Occipital lobe (tissue), 2 donors: Measurements from ENCODE around the gene ADD1. TPM values are rescaled to one million over a fixed set of nuclear protein-coding genes. Genes with fewer than 3 reads are reported as not detected.

Source experiments
- DNase-seq: peaks from one replicate; lab custom pipeline; 2025; lab: John Stamatoyannopoulos, UW
- total RNA-seq: library from RNA; depleted of rRNA; stranded (reverse); fragments of >200 nt; gene quantifications from one replicate; pipeline ENCODE4 v1.2.3, GENCODE V29; 2014

Gene ADD1
- total RNA-seq, 1 donor from 2014 or later: 166 TPM

DNA sequence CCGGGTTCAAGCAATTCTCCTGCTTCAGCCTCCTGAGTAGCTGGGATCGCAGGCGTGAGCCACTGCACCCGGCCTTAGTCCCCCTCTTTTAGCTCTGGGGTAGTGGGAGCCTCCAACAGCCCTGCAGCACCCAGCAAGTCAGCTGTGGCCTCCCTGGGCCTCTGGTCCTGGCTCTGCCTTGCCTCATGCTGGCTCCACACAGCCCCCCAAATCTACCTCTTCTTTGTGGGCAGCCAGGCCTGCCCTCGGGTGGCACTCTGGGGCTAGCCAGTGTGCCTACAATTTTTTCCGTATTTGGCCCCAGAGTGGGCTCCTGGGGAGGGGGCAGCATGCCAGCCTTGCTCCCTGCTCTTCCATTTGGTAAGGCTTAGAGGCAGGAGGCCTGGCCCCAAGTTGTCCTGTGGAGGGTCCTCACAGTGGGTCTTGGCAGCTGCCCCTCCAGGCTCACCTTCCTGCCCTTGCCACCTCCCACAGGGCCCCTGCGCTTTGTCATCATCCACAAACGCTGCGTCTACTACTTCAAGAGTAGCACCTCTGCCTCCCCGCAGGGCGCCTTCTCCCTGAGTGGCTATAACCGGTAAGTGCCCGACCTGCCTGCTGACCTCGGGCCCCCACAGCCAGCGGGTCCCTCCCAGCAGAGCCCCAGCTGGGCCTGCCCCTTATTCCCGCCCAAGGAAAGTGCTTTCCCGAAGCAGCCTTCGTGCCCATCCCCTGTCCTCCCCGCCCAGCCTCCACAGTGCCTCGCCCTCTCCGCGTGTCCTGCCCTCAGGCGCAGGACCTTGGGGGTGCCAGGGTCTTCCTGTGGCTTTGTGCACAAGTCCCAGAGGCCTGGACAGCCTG, 21.0 kb upstream of the ADD1 start:
- DNase-seq: no peak

DNA sequence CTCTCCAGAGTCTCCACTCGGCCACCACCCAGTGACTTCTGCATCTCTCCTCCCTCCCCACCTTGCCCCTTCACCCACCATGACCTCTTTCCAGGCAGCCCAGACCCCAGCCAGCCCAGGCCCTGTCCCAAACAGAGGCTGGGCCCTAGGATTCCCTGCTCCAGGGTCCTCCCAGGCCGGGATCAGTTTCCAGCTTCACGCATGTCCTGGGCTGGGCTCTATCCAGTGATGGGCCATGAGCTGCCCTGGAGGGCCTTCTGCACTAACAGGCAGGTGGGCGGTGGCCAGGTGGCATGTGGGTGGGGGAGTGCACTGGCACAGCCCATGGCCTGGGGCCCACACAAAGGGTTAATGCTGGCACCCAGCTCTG, 20.4 kb upstream of the ADD1 start:
- no peak for DNase-seq

DNA sequence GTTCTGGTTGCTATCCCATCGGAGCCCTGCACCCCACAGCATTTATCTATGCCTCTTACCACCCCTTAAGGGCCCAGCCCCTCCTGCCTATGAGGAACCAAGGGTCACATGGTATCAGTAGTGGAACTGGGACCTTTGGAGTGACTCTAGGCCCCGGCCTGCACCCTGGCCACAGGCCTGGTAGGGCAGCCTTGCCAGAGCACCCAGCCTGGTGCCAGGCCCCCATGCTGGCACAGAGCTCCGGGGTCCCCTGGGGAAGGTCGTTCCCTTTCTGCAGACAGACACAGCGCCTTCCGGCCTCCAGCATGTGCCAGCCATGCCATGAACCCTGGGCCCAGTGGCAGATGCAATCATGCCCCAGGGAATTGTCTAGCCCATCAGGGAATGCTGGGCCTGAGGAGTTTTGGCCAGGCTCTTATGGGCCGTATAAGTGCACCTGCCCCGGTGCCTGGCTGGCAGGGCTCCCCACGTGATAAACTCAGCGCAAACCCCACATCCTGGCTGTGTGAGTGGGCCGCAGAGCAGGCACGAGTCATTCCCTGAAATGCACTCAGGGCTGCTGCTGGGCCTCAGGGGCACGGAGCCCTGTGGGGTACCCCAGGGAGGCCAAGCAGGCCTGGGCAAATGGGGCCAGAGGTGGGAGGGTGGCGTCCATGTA, 19.8 kb upstream of the ADD1 start:
- DNase-seq: no peak

DNA sequence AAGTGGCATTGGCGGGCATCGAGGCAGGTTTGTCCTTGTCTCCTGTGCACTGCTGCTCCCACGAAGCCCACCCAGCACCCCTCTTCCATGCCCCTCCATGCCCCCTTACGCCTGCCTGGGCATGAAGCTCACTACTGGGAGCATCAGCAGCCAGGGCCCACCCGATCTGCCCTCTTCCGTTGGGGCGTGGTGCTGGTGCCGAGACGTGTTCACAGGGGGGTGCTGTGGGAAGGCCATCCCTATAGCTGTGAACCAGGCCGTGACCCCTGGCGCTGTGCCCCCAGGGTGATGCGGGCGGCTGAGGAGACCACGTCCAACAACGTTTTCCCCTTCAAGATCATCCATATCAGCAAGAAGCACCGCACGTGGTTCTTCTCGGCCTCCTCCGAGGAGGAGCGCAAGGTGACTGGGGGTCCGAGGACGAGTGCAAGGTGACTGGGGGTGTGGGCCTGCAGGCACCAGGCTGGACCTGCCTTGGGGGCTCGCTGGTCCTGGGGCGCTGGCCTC, 19.3 kb upstream of the ADD1 start:
- no peak for DNase-seq

DNA sequence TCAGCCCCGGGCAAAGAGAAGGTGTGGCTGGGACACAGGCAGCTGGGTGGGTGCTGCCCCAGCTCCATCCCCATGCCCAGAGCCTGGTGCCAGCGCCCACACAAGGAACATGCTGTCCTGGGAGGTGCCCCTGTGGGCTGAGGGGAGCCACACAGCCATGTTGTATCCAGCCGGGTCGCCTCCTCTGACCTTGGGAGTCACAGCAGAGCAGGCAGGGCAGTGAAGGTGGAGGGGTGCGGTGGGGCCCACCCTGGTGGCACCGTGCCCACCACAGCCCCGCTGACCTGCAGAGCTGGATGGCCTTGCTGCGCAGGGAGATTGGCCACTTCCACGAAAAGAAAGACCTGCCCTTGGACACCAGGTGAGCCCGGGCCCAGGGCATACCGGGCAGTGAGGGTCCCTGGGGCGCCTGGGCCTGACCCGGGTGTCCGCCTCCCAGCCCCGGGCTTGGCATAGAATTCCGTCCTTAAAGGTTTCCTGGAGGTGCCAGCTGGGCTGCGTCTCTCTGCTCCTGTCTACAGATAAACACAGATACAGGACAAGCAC, 18.7 kb upstream of the ADD1 start:
- DNase-seq: no peak

DNA sequence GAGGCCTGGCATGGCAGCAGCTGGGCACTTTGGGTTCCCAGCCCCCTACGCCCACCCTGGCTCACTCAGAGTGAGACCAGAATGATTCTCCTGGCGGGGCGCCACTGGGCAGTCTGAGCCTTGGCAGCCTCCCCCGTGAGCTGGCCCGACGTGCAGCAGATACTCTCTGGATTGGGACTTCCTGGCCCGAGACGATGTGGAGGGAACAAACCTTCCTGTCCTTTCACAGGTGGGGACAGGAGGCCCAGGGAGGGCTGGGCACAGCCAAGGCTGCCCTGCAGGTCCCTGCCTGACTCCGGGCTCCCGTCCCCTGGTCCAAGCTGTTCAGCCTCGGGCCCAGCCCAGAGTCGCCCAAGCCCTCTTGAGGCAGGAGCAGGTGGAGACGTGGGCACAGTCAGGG, 17.9 kb upstream of the ADD1 start:
- no peak for DNase-seq

DNA sequence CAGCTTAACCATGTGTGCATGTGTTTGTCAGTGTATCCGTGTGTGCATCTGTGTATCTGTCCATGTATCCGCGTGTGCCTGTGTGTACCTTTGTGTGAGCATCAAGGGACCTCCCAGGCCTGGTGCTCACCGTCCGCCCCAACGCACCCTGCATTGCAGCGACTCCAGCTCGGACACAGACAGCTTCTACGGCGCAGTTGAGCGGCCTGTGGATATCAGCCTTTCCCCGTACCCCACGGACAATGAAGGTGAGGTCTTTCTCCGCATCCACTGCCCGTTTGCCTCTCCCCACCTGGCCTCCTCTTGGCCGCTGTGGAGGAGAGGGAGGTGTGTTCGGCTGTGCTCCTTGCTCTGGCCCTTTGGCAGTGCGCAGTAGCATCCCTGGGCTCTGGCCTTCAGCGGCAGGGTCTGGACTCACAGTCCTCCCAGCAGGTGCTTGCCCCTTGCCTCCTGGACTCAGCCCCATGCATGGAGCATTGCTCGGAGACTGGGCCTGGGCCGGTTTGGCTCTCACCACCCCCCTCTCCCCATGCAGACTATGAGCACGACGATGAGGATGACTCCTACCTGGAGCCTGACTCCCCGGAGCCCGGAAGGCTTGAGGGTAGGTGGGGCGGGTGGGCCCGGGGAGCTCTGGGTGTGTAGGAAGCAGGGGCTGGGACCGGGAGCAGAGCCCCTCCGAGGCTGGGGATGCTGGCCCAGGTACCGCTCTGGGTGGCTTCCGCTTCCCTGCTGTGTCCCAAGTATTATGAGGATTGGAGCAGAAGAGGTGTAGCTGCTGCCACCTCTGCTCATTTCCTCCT, 16.4 kb upstream of the ADD1 start:
- no peak for DNase-seq

DNA sequence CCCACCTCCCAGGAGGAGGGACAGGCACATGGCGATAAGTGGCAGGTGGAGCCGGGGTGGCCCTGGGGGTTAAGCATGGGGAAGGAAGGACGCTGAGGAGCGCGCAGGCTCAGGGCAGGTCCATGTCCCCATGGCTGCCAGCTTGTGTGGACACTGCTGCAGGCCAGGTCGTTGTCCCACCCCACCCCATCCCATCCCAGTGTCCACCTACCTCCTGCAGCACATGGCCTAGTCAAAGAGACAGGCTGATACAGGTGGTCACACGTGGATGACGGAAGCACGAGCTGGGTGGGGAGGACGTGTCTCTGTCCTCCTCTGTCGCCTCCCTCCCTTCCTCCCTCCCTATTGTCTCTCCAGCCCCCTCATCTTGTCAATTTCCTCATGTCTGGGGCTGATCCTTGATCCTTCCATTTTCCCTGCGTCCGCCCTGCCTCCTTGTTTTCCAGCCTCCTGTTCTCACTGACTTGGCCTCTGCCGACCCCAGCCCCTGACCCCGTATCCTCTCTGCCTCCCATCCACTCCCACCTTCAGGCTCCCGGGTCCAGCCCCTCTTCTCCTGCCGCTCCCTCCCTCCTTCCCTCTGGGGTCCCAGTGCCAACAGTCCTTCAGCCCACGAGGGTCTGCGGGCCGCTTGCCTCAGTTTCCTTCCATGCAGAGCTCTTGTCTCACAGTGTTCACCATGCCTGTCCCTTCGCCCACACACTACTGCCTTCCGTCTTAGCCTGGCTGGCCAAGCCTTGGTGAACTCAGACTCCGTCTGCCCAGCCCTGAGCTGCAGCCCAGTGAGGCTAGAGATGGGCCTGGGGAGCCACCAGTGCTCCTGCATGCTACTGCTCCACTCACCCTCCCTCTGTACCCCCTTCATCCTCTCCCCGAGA, 15.5 kb upstream of the ADD1 start:
- no peak for DNase-seq

DNA sequence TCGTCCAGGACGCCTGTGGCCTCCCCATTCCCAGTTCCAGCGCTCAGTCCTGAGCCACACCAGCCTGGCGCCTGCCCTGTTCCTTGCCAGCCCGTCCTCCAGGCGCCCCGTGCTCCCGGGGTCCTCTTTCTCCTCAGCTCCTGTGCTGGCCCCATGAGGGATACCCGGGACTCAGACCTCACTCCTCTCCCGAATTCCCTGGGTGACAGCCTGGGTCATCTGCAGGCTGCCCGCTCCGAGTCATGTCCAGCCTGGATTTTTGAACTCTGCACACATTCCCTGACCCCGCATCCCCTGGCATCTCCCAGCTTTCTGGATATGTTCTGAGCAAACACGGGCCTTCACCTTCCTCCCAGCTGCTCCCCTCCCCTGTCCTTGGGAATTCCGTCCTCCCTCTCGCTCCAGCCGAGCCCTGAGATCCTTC, 14.9 kb upstream of the ADD1 start:
- no peak for DNase-seq

DNA sequence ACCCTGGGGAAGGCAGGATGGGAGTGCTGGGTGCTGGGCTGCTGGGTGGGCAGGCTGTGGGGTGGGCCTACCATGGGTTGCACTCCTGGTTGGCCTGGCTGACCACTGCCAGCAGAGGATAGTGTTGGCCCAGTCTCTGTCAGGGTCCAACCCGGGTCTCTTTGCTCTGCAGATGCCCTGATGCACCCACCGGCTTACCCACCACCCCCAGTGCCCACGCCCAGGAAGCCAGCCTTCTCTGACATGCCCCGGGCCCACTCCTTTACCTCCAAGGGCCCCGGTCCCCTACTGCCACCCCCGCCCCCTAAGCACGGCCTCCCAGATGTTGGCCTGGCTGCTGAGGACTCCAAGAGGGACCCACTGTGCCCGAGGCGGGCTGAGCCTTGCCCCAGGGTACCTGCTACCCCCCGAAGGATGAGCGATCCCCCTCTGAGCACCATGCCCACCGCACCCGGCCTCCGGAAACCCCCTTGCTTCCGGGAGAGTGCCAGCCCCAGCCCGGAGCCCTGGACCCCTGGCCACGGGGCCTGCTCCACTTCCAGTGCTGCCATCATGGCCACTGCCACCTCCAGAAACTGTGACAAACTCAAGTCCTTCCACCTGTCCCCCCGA, 14.2 kb upstream of the ADD1 start:
- no peak for DNase-seq

DNA sequence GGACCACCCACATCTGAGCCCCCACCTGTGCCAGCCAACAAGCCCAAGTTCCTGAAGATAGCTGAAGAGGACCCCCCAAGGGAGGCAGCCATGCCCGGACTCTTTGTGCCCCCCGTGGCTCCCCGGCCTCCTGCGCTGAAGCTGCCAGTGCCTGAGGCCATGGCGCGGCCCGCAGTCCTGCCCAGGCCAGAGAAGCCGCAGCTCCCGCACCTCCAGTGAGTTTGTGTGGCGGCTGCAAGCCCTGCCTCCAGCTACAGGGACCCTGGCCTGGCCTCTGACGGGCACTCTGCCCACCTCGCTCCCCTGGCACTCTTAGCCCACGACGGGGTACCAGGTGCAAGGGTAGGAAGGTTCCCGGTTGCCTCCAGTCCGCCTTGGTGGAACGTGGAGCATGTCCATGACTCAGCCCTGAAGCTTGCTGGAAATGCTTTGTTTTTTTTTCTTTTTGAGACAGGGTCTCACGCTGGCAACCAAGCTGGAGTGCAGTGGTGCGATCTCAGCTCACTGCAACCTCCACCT, 13.7 kb upstream of the ADD1 start:
- DNase-seq: no peak

DNA sequence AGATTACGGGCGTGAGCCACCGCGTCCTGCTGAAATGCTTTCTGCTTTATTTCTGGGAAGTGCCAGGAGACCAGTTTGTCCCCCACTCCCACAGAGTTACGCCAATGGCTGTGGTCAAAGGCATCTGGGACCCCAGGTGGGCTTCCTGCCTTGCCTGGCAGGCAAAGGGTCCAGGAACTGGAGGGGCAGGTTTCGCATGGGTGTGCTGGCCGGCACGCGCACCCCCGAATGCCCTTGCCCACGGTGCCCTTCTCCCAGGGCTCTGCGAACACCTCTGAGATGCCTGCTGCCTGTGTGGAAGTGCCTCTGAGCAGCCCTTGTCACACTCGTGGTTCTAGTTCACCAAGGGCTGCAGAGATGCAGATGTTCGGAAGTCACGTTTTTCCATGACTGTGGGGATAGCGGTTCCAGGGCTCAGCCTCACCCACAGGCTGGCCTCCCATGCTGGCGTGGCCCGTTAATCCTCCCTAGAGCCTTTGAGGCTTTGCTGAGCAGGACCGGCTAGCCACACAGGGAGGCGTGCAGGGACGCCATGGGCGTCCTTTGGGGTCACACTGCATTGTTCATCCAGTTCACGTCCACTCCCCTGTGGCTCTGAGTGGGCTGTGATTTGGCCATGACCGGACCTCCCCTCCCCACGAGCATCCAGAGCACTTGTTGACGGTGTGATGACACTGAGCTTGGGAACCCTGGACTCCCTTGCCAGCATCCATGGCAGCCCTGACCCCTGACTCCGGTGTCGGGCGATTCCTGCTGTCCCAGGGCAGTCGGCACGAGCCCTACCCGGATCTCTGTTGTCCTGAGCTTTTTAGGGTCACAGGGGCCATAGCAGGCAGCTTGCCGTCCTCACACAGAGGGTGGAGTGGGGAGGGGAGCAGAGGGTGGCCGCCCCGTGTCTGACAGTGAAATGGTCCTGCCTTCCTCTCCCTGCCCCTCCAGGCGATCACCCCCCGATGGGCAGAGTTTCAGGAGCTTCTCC, 12.7 kb upstream of the ADD1 start:
- DNase-seq: no peak

DNA sequence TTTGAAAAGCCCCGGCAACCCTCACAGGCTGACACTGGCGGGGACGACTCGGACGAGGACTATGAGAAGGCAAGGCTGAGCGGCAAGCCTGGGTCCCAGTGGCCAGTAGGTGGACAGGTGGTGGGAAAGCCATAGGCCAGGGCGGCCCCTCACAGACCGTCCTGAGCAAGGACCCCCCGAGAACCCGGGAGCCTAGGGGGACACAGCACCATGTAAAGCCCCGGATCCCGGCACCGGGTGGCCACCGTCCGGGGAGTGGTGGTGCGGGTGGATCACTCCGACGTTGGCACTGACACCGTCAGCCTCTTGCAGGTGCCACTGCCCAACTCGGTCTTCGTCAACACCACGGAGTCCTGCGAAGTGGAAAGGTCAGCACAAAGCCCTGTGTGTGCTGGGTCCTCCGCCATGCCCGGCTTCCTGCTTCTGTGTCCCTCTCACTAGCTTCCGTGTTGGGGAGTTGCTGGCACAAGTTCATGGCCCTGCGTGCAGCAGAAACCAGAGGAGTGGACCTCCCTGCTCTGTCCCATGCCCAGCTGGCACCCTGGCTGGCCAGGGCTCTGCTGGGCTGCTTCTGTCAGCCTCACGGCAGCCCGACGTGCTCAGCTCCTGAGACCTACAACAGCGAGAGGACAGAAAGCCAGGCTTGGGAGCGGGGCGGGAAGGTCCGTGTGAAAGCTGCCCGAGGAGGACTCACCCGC, 11.9 kb upstream of the ADD1 start:
- DNase-seq: no peak

DNA sequence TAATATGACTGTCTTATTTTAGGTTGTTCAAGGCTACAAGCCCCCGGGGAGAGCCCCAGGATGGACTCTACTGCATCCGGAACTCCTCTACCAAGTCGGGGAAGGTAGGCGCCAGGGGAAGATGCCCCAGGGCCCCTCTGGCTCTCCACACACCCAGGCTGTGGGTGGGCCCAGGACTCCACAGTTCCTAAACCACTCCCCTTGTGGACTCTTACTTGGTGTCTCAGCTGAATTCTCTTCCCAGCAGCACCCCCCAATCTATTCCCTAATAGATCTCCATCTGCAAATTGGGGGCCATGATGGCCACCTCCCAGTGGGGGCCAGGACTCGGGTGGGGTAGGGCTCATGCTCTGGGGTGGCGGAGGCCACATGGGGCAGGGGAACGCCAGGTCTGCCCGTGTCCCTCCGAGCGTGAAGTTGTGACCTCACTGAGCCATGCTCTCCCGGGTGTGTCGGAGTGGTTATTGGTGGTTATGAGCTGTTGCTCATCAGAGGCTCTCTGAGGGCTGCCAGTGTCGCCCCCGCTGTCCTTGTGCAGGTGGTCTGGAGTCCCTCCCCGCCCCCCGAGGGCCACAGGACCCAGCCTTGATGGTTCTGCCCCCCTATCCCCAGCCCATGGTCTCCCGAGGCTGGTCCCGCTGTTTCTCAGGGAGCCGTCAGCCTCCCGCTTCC, 11.2 kb upstream of the ADD1 start:
- DNase-seq: no peak

DNA sequence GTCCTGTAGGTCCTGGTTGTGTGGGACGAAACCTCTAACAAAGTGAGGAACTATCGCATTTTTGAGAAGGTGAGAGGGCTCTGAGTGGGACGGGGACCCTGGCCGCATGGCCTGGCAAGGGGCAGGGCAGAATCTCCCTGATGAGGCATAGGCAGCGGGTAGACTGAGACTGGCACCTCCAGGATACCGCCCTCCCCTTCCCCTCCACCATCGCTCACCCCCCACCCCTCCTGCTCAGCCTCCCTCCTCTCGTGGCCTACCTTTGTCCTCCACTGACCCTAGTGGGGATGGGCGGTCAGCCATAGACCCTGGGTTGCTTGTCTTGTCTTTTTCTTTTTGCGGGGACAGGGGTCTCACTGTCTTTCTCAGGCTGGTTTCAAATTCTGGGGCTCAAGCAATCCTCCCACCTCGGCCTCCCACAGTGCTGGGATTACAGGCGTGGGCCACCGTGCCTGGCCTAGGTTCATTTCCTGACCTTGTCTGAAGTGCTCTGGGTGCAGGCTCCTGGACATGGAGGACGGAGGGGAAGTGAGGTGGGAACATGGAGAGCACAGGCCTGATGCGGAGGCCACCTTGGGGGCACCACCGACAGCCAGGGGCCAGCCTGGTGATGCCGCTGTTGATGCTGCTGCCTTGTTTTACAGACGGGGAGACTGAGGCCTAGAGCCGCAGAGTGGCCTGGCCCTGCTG, 10.5 kb upstream of the ADD1 start:
- DNase-seq: no peak

DNA sequence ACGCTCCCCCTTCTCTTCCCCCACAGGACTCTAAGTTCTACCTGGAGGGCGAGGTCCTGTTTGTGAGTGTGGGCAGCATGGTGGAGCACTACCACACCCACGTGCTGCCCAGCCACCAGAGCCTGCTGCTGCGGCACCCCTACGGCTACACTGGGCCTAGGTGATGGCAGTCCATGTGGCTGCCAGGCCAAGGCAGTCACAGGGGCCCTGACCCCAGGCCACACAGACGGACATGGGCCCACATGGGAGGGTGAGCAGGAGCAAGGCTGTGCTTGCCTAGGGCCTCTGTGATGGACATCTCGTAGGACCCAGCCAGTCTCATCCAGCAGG, 10.0 kb upstream of the ADD1 start:
- no peak for DNase-seq
